Endothelial cell of umbilical vein (primary cell): ENCODE results near the gene MLH1. TPM values are rescaled to one million over a fixed set of nuclear protein-coding genes. Genes with fewer than 3 reads are reported as not detected.

Experiments used
- BruUV-seq: library from RNA; stranded (reverse); fragments of 400-500 nt; replicated peaks from 2 replicates; lab custom pipeline; 2021; lab: Mats Ljungman, UMichigan
- CTCF ChIA-PET: fragments of 300-600, 350-600 bp; sonication (Branson Sonifier 250); formaldehyde crosslinking; loops from one replicate; lab custom pipeline; 2021; ENCODE audit warnings: antibody characterized with exemption, inconsistent platforms; lab: Charles Lee
- POLR2A ChIA-PET: fragments of 300-600, 350-600 bp; sonication (Branson Sonifier 250); formaldehyde crosslinking; loops from one replicate; lab custom pipeline; 2021; ENCODE audit warnings: antibody characterized with exemption, inconsistent platforms; lab: Charles Lee
- DNase-seq: peaks from one replicate; pipeline ENCODE4 v3.0.0-alpha.2; 2011; ENCODE audit warnings: low read depth, low spot score
- FAIRE-seq: peaks from 2 replicates; lab custom pipeline; 2011; peaks lifted over from hg19 to GRCh38; lab: Jason Lieb, UNC
- H2AFZ ChIP-seq: 2 replicates; pipeline ENCODE4 v1.6.0; 2012; ENCODE audit warnings: low read depth, low read length, control low read depth, inconsistent platforms
- H3K27ac ChIP-seq: 2 replicates; pipeline ENCODE4 v1.5.1; 2011; ENCODE audit warnings: low read depth, mild to moderate bottlenecking, control low read depth, low read length, moderate library complexity; ENCODE audit not compliant: insufficient read depth
- H3K27me3 ChIP-seq, 2 experiments: 2 replicates each; pipeline versions ENCODE4 v1.6.0 to v1.6.1; 2011; ENCODE audit warnings: low read length in 2 of 2, mixed read lengths in 1 of 2; ENCODE audit not compliant: control insufficient read depth in 2 of 2, insufficient read depth in 2 of 2
- H3K36me3 ChIP-seq, 2 experiments: 2 replicates in 1 of 2; 3 replicates in 1 of 2; pipeline ENCODE4 v1.5.1; 2011; ENCODE audit warnings: low read length in 2 of 2, mild to moderate bottlenecking in 1 of 2, moderate library complexity in 1 of 2; ENCODE audit not compliant: control insufficient read depth in 2 of 2, insufficient read depth in 2 of 2; ENCODE audit errors: extremely low read depth in 1 of 2
- H3K4me1 ChIP-seq: 3 replicates; pipeline ENCODE4 v1.5.1; 2011; ENCODE audit warnings: mild to moderate bottlenecking, low read length; ENCODE audit not compliant: control insufficient read depth, insufficient read depth; ENCODE audit errors: extremely low read depth
- H3K4me2 ChIP-seq: 2 replicates; pipeline ENCODE4 v1.6.1; 2011; ENCODE audit warnings: low read length, control low read depth, mixed read lengths; ENCODE audit not compliant: insufficient read depth
- H3K4me3 ChIP-seq, 3 experiments: fragments of 200-600 bp in 1 of 3; sonication (generic), shearing (Covaris generic) in 1 of 3; replicated peaks in 1 of 3; 2 replicates each; pipeline ENCODE4 v1.5.1; 2011 to 2016; ENCODE audit warnings: control low read depth in 3 of 3, low read length in 3 of 3, mild to moderate bottlenecking in 2 of 3, inconsistent platforms in 1 of 3, low read depth in 1 of 3, moderate library complexity in 1 of 3; ENCODE audit not compliant: insufficient read depth in 1 of 3
- H3K79me2 ChIP-seq: 2 replicates; pipeline ENCODE4 v1.6.0; 2012; ENCODE audit warnings: low read length, inconsistent platforms; ENCODE audit not compliant: control insufficient read depth, insufficient read depth
- H3K9ac ChIP-seq: replicated peaks from 2 replicates; pipeline ENCODE3; 2011; ENCODE audit warnings: low read length, control low read depth; ENCODE audit not compliant: insufficient read depth; ENCODE audit errors: extremely low read depth
- H3K9me1 ChIP-seq: replicated peaks from 3 replicates; pipeline ENCODE4 v1.6.0; 2011; ENCODE audit warnings: mild to moderate bottlenecking, low read length; ENCODE audit not compliant: control insufficient read depth, insufficient read depth; ENCODE audit errors: extremely low read depth
- H3K9me3 ChIP-seq: replicated peaks from 2 replicates; pipeline ENCODE4 v1.5.1; 2012; ENCODE audit warnings: low read length, inconsistent platforms; ENCODE audit not compliant: control insufficient read depth, insufficient read depth
- H4K20me1 ChIP-seq: replicated peaks from 2 replicates; pipeline ENCODE3; 2011; ENCODE audit warnings: mild to moderate bottlenecking, low read length; ENCODE audit not compliant: control insufficient read depth, insufficient read depth; ENCODE audit errors: extremely low read depth
- EZH2 ChIP-seq: IDR thresholded peaks from 2 replicates; pipeline ENCODE4 v1.6.1; 2012; ENCODE audit warnings: borderline replicate concordance, low read depth, mild to moderate bottlenecking, moderate library complexity, low read length, inconsistent platforms; ENCODE audit not compliant: severe bottlenecking
- FOS ChIP-seq: IDR thresholded peaks from 2 replicates; pipeline ENCODE4 v1.6.1; 2011; ENCODE audit warnings: mild to moderate bottlenecking, low read length, moderate library complexity, borderline replicate concordance; ENCODE audit not compliant: insufficient read depth
- GATA2 ChIP-seq: IDR thresholded peaks from 2 replicates; pipeline ENCODE4 v1.7.0; 2011; ENCODE audit warnings: low read depth, mild to moderate bottlenecking, moderate library complexity, mixed read lengths, low read length; ENCODE audit not compliant: insufficient read length, insufficient read depth
- JUN ChIP-seq: IDR thresholded peaks from 2 replicates; pipeline ENCODE4 v1.6.1; 2011; ENCODE audit warnings: borderline replicate concordance, low read depth; ENCODE audit not compliant: insufficient read length, insufficient read depth
- MYC ChIP-seq: IDR thresholded peaks from one replicate; pipeline ENCODE4 v1.6.1; 2011; ENCODE audit warnings: mild to moderate bottlenecking, low read depth, low read length
- POLR2A ChIP-seq: IDR thresholded peaks from 2 replicates; pipeline ENCODE4 v1.6.1; 2012; ENCODE audit warnings: low read depth, mild to moderate bottlenecking, control low read depth, low read length
- POLR2AphosphoS5 ChIP-seq: IDR thresholded peaks from 2 replicates; pipeline ENCODE4 v1.6.1; 2012; ENCODE audit warnings: low read depth, mild to moderate bottlenecking, control low read depth, low read length, moderate library complexity; ENCODE audit not compliant: insufficient read depth
- dilution Hi-C: fragments of 300-500 bp; cut with MboI; formaldehyde crosslinking; loops from one replicate; pipeline ENCODE4 v1.15.0; 2019; ENCODE audit warnings: low sequenced_read_pairs; ENCODE audit not compliant: extremely low pct_ligation_motif_present
- intact Hi-C: fragments of 100-400 bp; cut with micrococcal nuclease; formaldehyde crosslinking; loops from one replicate; pipeline ENCODE4 v1.10.0; 2022
- polyA plus RNA-seq, 4 experiments: library from polyadenylated mRNA; depleted of rRNA in 3 of 4; stranded (reverse) in 3 of 4; unstranded in 1 of 4; fragments of >200 nt; gene quantifications; 2 replicates each; pipeline versions ENCODE4 v1.2.1 to v1.2.3, GENCODE V29; 2011 to 2012; ENCODE audit warnings: missing spikeins in 1 of 4
- total RNA-seq: library from RNA; stranded (reverse); gene quantifications from 2 replicates; pipeline ENCODE4 v1.2.3, GENCODE V29; 2021
- TF ChIP-seq, protein P1 (sequence below): IDR thresholded peaks from 2 replicates; pipeline ENCODE4 v1.6.1; 2011; ENCODE audit not compliant: insufficient read depth, insufficient read length
- TF ChIP-seq, protein P2 (sequence below), 2 donors: IDR thresholded peaks; 1 replicate in 1 of 2; 2 replicates in 1 of 2; pipeline ENCODE4 v1.5.1; 2011; ENCODE audit warnings: low read length in 2 of 2, mild to moderate bottlenecking in 2 of 2, moderate library complexity in 2 of 2, control low read depth in 1 of 2, inconsistent platforms in 1 of 2, low read depth in 1 of 2; ENCODE audit not compliant: insufficient read depth in 1 of 2; ENCODE audit errors: extremely low read depth in 1 of 2

MLH1 gene
- total and polyA plus RNA-seq, 2 donors (not counting 3 experiments of a cell fraction or from before 2014, with no cell fraction given), result 22.2 to 32.9 TPM

DNA sequence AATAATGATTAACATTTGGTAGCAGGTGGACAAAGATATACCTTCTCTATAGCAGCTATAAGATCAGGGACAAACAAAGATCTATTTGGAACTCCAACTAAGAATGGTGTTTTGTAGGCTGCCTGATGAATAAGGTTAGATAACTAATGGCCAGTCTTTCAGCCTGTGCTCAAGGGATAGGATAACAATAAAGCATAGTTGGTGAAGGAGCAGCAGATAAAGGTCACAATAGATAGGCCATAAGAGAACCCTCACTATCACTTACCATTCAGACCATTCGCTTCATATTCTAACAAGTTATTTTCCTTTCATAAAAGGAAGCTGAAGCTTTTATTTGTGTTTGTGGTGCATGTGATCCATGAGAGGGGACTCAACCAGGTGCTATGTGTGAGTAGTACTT is 20.2 kb upstream of the MLH1 start:
- intact Hi-C loops, result no loop called here
- Histone ChIP-seq H3K27me3 (no peaks in the 10 kb centered on the region), H3K36me3 (no peaks in the 10 kb centered on the region), H3K4me1 (peaks cover 9% of the 10 kb centered on the region), H3K9me3 (no peaks in the 10 kb centered on the region), H3K27ac (no peak overlapping the region), H4K20me1 (no peaks in the 10 kb centered on the region), H3K4me2 (no peak overlapping the region), H3K9me1 (no peaks in the 10 kb centered on the region), H3K4me3 (no peak overlapping the region), H2AFZ (no peak overlapping the region), H3K79me2 (no peaks in the 10 kb centered on the region), H3K9ac (no peak overlapping the region)
- dilution Hi-C loops, result no loop called here
- POLR2A ChIA-PET, result no interaction called here
- TF ChIP-seq GATA2 (no peak), JUN (no peak), EZH2 (no peak), MYC (no peak), FOS (no peak), POLR2A (no peak), POLR2AphosphoS5 (no peak)
- TF ChIP-seq, protein P1, sequence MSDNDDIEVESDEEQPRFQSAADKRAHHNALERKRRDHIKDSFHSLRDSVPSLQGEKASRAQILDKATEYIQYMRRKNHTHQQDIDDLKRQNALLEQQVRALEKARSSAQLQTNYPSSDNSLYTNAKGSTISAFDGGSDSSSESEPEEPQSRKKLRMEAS, result no peak
- TF ChIP-seq, protein P2, sequence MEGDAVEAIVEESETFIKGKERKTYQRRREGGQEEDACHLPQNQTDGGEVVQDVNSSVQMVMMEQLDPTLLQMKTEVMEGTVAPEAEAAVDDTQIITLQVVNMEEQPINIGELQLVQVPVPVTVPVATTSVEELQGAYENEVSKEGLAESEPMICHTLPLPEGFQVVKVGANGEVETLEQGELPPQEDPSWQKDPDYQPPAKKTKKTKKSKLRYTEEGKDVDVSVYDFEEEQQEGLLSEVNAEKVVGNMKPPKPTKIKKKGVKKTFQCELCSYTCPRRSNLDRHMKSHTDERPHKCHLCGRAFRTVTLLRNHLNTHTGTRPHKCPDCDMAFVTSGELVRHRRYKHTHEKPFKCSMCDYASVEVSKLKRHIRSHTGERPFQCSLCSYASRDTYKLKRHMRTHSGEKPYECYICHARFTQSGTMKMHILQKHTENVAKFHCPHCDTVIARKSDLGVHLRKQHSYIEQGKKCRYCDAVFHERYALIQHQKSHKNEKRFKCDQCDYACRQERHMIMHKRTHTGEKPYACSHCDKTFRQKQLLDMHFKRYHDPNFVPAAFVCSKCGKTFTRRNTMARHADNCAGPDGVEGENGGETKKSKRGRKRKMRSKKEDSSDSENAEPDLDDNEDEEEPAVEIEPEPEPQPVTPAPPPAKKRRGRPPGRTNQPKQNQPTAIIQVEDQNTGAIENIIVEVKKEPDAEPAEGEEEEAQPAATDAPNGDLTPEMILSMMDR (IDR thresholded peaks at IDR 0.05; ENCODE audit: extremely low read depth in 1 of 2, insufficient read depth in 1 of 2, low read depth in 1 of 2, low read length in 2 of 2), result no peak
- DNase-seq (no peak), FAIRE-seq (no peak)
- BruUV-seq, result no TSS peak
- CTCF ChIA-PET, result interaction anchor here (1.1 kb wide), 2 partner anchors 14 to 15 kb away, joined by 3 read pairs; no protein-coding TSS in a partner anchor
